ENCODE data around the gene ZNF200.

GRCh38 chr16:3235856-3236669 is 1.1 kb upstream of the ZNF200 start:
- TF ChIP-seq CTCF (IDR thresholded peaks at IDR 0.05; ENCODE audit: low read depth, low read length, missing input control), result no peak
- TF ChIP-seq EGR1 (IDR thresholded peaks at IDR 0.05; ENCODE audit: low read depth in 2 of 2), result no peak
- no peak for TF ChIP-seq FOXA1 (IDR thresholded peaks at IDR 0.05)
- TF ChIP-seq JUND (IDR thresholded peaks at IDR 0.05), result no peak
- TF ChIP-seq GABPA (IDR thresholded peaks at IDR 0.05 in 1 of 2, conservative IDR thresholded peaks at IDR 0.05 in 1 of 2), result no peak
- TF ChIP-seq MAX (IDR thresholded peaks at IDR 0.05), result no peak
- no peak for TF ChIP-seq TAF1 (conservative IDR thresholded peaks at IDR 0.05)
- TF ChIP-seq ZBTB33 (IDR thresholded peaks at IDR 0.05), result no peak
